HCT116 (cell line): ENCODE results near the gene ALK. TPM values are rescaled to one million over a fixed set of nuclear protein-coding genes. Genes with fewer than 3 reads are reported as not detected.

Source experiments
- ATAC-seq: fragments of 200-7000 bp; cut with Tn5 transposase; 2 replicates; pipeline ENCODE4 v1.9.1; 2020; ENCODE audit warnings: mild to moderate bottlenecking, moderate library complexity
- BruUV-seq: library from RNA; stranded (reverse); fragments of 400-500 nt; replicated peaks from 2 replicates; lab custom pipeline; 2021; lab: Mats Ljungman, UMichigan
- CTCF ChIA-PET: fragments of 300-600 bp; sonication (Branson Sonifier 250); formaldehyde crosslinking; loops from one replicate; lab custom pipeline; 2021; ENCODE audit warnings: antibody characterized with exemption; lab: Charles Lee
- POLR2A ChIA-PET: fragments of 300-600, 350-600 bp; sonication (Branson Sonifier 250); formaldehyde crosslinking; loops from one replicate; lab custom pipeline; 2021; ENCODE audit warnings: antibody characterized with exemption; lab: Charles Lee
- RAD21 ChIA-PET, 2 experiments: fragments of 300-600 bp; sonication (Branson Sonifier 250); formaldehyde crosslinking; loops; one replicate each; lab custom pipeline; 2023; ENCODE audit warnings: low total read pairs in 2 of 2; ENCODE audit not compliant: uncharacterized antibody in 2 of 2, unreplicated experiment in 2 of 2, low non-redundant PET in 1 of 2; lab: Charles Lee
- DNase-seq: peaks from one replicate; pipeline ENCODE4 v3.0.0-alpha.2; 2010; ENCODE audit warnings: low read depth, low spot score
- H2AFZ ChIP-seq: fragments of 200-600 bp; shearing (Covaris generic), sonication (generic); 2 replicates; pipeline ENCODE4 v1.6.1; 2017; ENCODE audit warnings: low read depth, mixed run types, mixed read lengths, antibody characterized with exemption, low read length; ENCODE audit not compliant: poor library complexity, severe bottlenecking
- H3K27ac ChIP-seq: 2 replicates; pipeline ENCODE4 v1.5.1; 2012; ENCODE audit warnings: low read depth, low read length
- H3K27me3 ChIP-seq: fragments of 200-600 bp; sonication (generic); 2 replicates; pipeline ENCODE4 v1.6.1; 2016; ENCODE audit warnings: mixed run types, low read length, mixed read lengths; ENCODE audit not compliant: insufficient read depth
- H3K36me3 ChIP-seq, 2 experiments: fragments of 200-500 bp in 1 of 2; fragments of 200-600 bp in 1 of 2; sonication (Bioruptor generic) in 1 of 2; sonication (generic) in 1 of 2; 2 replicates each; pipeline versions ENCODE4 v1.5.1 to v1.6.1; 2014 to 2016; ENCODE audit warnings: low read length in 2 of 2, inconsistent platforms in 1 of 2, mixed read lengths in 1 of 2, mixed run types in 1 of 2; ENCODE audit not compliant: insufficient read depth in 2 of 2, control insufficient read depth in 1 of 2
- H3K4me1 ChIP-seq, 2 experiments: fragments of 200-600 bp in 1 of 2; sonication (generic) in 1 of 2; 2 replicates each; pipeline versions ENCODE4 v1.5.1 to v1.6.1; 2012 to 2017; ENCODE audit warnings: low read length in 2 of 2, inconsistent platforms in 1 of 2, mild to moderate bottlenecking in 1 of 2, mixed read lengths in 1 of 2, mixed run types in 1 of 2, moderate library complexity in 1 of 2; ENCODE audit not compliant: insufficient read depth in 2 of 2, control insufficient read depth in 1 of 2
- H3K4me2 ChIP-seq: fragments of 200-600 bp; sonication (generic); 2 replicates; pipeline ENCODE4 v1.6.1; 2017; ENCODE audit warnings: mixed run types, low read length, mixed read lengths
- H3K4me3 ChIP-seq, 2 experiments: fragments of 200-600 bp in 1 of 2; sonication (generic) in 1 of 2; replicated peaks in 1 of 2; 2 replicates each; pipeline ENCODE4 v1.5.1; 2011 to 2016; ENCODE audit warnings: low read length in 2 of 2, control low read depth in 1 of 2, low read depth in 1 of 2, mild to moderate bottlenecking in 1 of 2, mixed read lengths in 1 of 2, mixed run types in 1 of 2
- H3K79me2 ChIP-seq: fragments of 200-600 bp; sonication (generic); 2 replicates; pipeline ENCODE4 v1.6.1; 2017; ENCODE audit warnings: mild to moderate bottlenecking, mixed run types, low read length, moderate library complexity, mixed read lengths; ENCODE audit not compliant: insufficient read depth
- H3K9ac ChIP-seq: fragments of 200-600 bp; sonication (generic); 2 replicates; pipeline ENCODE4 v1.6.1; 2016; ENCODE audit warnings: low read length, mixed read lengths
- H3K9me2 ChIP-seq: fragments of 200-600 bp; sonication (generic), shearing (Covaris generic); 2 replicates; pipeline ENCODE4 v1.6.1; 2017; ENCODE audit warnings: mixed run types, mild to moderate bottlenecking, moderate library complexity; ENCODE audit not compliant: insufficient read depth
- H3K9me3 ChIP-seq, 2 experiments: fragments of 200-500 bp in 1 of 2; fragments of 200-600 bp in 1 of 2; sonication (Bioruptor generic) in 1 of 2; sonication (generic) in 1 of 2; 2 replicates each; pipeline ENCODE4 v1.6.1; 2014 to 2017; ENCODE audit warnings: low read length in 2 of 2, mixed read lengths in 2 of 2, inconsistent platforms in 1 of 2, low read depth in 1 of 2, mild to moderate bottlenecking in 1 of 2, mixed run types in 1 of 2, moderate library complexity in 1 of 2; ENCODE audit not compliant: control insufficient read depth in 1 of 2, insufficient read depth in 1 of 2
- H4K20me1 ChIP-seq: fragments of 200-600 bp; sonication (generic), shearing (Covaris generic); 2 replicates; pipeline ENCODE4 v1.6.1; 2017; ENCODE audit warnings: mixed run types, mild to moderate bottlenecking, moderate library complexity; ENCODE audit not compliant: insufficient read depth
- ATF3 ChIP-seq: IDR thresholded peaks from 2 replicates; pipeline ENCODE4 v1.6.1; 2012
- JUND ChIP-seq: IDR thresholded peaks from 2 replicates; pipeline ENCODE4 v1.6.1; 2012
- MAX ChIP-seq: IDR thresholded peaks from 2 replicates; pipeline ENCODE4 v1.6.1; 2012
- POLR2A ChIP-seq: IDR thresholded peaks from 2 replicates; pipeline ENCODE4 v1.7.0; 2011; ENCODE audit warnings: borderline replicate concordance; ENCODE audit not compliant: insufficient read depth, insufficient read length; ENCODE audit errors: extremely low read depth
- POLR2AphosphoS5 ChIP-seq: IDR thresholded peaks from 2 replicates; pipeline ENCODE4 v1.6.1; 2011; ENCODE audit warnings: mild to moderate bottlenecking, low read depth, low read length, moderate library complexity
- RAD21 ChIP-seq: IDR thresholded peaks from 2 replicates; pipeline ENCODE4 v1.6.1; 2012; ENCODE audit warnings: low read depth, mild to moderate bottlenecking
- REST ChIP-seq: IDR thresholded peaks from 2 replicates; pipeline ENCODE4 v1.6.1; 2012; ENCODE audit warnings: low read depth
- SIN3A ChIP-seq: IDR thresholded peaks from 2 replicates; pipeline ENCODE4 v1.6.1; 2012; ENCODE audit warnings: low read depth
- SP1 ChIP-seq: IDR thresholded peaks from 2 replicates; pipeline ENCODE4 v1.6.1; 2012; ENCODE audit warnings: low read depth
- TCF7L2 ChIP-seq: IDR thresholded peaks from 2 replicates; pipeline ENCODE4 v1.7.0; 2011; ENCODE audit warnings: borderline replicate concordance, inconsistent platforms; ENCODE audit not compliant: insufficient read depth, insufficient read length; ENCODE audit errors: extremely low read depth
- YY1 ChIP-seq: IDR thresholded peaks from 2 replicates; pipeline ENCODE4 v1.6.1; 2011; ENCODE audit warnings: low read length, low read depth, moderate library complexity, mild to moderate bottlenecking; ENCODE audit not compliant: insufficient replicate concordance; ENCODE audit errors: extremely low read depth
- ZFX ChIP-seq: fragments of 450-650 bp; IDR thresholded peaks from 2 replicates; pipeline ENCODE4 v1.6.1; 2017
- ZNF274 ChIP-seq: fragments of 200-500 bp; sonication (Bioruptor generic); IDR thresholded peaks from 2 replicates; pipeline ENCODE4 v1.6.1; 2014; ENCODE audit warnings: mild to moderate bottlenecking, low read depth, low read length, inconsistent platforms
- intact Hi-C: fragments of 100-400 bp; cut with micrococcal nuclease; formaldehyde crosslinking; loops from 2 replicates; pipeline ENCODE4 v1.10.0; 2022
- total RNA-seq: library from RNA; stranded (reverse); gene quantifications from one replicate; pipeline ENCODE4 v1.2.1, GENCODE V29; 2021; ENCODE audit not compliant: unreplicated experiment

The ALK gene
- total RNA-seq, 1 experiment from 2014 or later = not detected

GRCh38 chr2:29660201-29660600, 261.2 kb downstream of the ALK start:
- RAD21 ChIA-PET = no interaction called here

More at GRCh38 chr2:29660201-29660600, 261.2 kb downstream of the ALK start:
- ATAC-seq = no peak
- Histone ChIP-seq H3K9ac (no peak overlapping the region), H3K27me3 (peaks cover 46% of the 10 kb centered on the region), H2AFZ (no peak overlapping the region), H3K4me1 (no peaks in the 10 kb centered on the region), H3K4me3 (no peak overlapping the region), H4K20me1 (no peaks in the 10 kb centered on the region), H3K79me2 (no peaks in the 10 kb centered on the region), H3K4me2 (no peak overlapping the region), H3K36me3 (no peaks in the 10 kb centered on the region), H3K27ac (no peak overlapping the region), H3K9me2 (no peaks in the 10 kb centered on the region), H3K9me3 (no peaks in the 10 kb centered on the region)
- intact Hi-C loops = no loop called here
- no peak for DNase-seq
- ChIA-PET POLR2A (no interaction called here), CTCF (no interaction called here)
- BruUV-seq = no TSS peak
- TF ChIP-seq ATF3 (no peak), SP1 (no peak), SIN3A (no peak), POLR2AphosphoS5 (no peak), POLR2A (no peak), YY1 (no peak), MAX (no peak), ZNF274 (no peak), JUND (no peak), TCF7L2 (no peak), RAD21 (no peak), ZFX (no peak), REST (no peak)
